Measurements from ENCODE around the gene MTG1.
"Not testable (repeated sequence)": the region's sequence is repeated elsewhere in the genome, so short reads cannot be mapped to it uniquely, and the experiment has no call there.

Gene MTG1

DNA sequence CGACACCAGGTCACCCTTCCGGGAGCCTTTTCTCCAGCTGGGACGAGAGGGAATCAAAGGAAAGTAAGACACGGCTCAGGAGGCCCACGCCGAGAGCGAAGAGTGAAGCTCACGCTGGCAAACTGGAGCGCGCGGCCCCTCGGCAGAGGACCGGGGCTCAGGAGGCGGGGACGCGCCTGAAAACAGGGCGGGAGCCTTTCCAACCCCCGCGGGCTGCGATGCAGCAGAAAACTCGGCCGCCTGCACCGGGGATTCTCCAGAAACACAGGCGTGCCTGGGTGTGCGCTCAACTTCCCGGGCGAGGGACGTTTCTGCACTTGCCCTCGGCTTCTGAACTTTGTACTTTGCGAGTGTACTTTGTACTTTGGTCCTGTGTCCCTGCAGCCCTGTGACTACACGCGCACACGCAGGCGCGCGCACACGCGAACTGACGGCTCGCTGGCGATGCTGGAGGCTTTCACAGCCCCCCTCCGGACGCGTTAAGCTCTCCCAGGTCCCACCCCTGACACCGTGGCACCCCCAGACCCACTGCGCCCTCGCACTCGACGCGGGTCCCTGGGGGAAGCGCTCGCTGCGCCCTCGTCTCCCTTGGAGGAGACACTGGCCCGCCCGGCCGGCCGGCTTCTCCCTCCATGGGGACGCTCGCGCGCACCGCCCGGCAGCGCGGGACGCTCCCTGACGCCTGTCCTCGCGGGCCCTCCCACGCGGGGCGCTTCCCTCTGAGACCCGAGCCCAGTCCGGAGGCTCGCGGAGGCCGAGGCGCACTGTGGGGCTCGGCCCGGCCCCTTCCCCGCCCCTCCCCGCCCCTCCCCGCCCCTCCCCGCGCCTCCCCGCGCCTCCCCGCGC lies 15.5 kb upstream of the MTG1 start:
- no peak for DNase-seq (ENCODE audit: low read depth, low spot score)

GRCh38 chr10:133379152-133379800 lies 14.7 kb upstream of the MTG1 start, which contains the start of gene PAOX:
TSS of gene PAOX (plus strand) at chr10:133379262. CDS start at chr10:133379317, 55 bp downstream.
- DNase-seq (ENCODE audit: low read depth, low spot score) = no peak

DNA sequence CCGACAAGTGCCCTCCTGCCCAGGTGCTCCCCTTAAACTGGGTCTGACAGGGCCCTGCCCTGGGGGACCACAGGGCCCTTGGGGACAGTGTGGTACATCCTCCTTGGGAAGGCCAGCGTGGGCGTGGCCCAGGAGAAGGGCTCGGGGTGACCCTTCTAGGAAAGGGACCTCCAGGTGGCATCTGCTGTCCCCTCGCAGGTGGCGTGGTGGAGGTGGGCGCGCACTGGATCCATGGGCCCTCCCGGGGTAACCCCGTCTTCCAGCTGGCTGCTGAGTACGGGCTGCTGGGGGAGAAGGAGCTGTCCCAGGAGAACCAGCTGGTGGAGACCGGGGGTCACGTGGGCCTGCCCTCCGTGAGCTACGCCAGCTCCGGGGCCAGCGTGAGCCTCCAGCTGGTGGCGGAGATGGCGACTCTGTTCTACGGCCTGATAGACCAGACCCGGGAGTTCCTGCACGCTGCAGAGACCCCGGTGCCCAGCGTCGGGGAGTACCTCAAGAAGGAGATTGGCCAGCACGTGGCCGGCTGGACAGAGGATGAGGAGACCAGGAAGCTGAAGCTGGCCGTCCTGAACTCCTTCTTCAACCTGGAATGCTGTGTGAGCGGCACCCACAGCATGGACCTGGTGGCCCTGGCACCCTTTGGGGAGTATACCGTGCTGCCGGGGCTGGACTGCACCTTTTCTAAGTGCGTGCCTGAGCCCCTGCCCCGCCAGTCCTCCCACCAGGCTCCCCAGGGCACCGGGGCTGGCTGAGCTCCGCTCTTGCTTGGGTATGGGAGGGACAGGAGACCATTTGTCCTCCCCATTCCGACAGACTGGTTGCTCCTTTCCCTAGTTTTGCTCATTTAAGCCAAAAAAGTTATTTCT lies 13.9 kb upstream of the MTG1 start:
- no peak for DNase-seq (ENCODE audit: low read depth, low spot score)

DNA sequence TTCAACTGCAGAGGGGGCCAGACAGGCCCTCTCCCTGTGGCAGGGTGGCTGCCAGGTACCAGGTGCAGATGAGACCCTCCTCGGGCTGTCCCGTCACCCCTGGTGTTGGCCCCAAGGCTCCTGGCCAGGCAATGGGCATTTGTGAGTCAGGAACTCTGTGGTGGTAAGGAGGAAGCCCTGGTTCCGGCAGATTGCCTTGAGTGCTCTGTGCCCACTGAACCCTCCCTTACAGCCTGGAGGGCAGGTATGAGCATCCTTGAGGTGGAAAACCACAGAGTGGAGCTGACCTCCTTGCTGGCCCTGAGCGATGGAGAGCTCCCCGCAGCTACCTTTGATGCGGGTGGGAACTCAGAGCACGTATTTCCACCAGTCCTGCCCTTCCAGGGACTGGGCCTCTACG lies 12.9 kb upstream of the MTG1 start:
- no peak for DNase-seq (ENCODE audit: low read depth, low spot score)

- DNase-seq (ENCODE audit: low read depth, low spot score) = no peak
These were observed 10.4 kb upstream of the MTG1 start for GRCh38 chr10:133383551-133383950.

- no peak for DNase-seq (ENCODE audit: low read depth, low spot score)
These were observed 9.9 kb upstream of the MTG1 start for GRCh38 chr10:133384071-133384470.

DNA sequence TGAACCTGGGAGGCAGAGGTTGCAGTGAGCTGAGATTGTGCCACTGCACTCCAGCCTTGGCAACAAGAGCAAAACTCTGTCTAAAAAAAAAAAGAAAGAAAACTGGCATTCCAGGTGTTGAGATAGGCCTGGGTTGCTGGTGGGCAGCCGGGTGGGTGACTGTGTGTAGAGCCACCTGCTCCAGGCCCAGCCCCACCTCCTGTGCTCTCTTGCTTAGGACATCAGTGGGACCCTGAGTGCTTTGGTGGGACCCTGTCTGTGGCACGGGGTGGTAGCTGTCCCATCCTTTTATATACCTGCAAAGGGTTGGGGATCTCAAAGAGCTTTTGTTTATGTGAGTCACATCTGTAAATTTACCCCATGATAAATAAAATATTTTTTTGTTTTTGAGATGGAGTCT lies 8.7 kb upstream of the MTG1 start:
- no peak for DNase-seq (ENCODE audit: low read depth, low spot score)

DNA sequence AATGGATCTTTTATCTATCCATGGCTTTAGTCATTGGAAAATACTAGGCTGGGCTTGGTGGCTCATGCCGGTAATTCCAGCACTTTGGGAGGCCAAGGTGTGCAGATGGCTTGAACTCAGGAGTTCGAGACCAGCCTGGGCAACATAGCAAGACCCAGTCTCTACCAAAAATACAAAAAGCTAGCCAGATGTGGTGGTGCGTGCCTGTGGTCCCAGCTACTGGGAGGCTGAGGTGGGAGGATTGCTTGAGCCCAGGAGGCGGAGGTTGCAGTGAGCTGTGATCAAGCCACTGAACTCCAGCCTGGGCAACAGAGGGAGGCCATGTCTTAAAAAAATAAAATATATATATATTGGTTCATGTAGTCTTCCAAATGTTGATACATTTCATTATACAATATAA lies 7.0 kb upstream of the MTG1 start:
- not testable (repeated sequence) for DNase-seq (ENCODE audit: low read depth, low spot score)

GRCh38 chr10:133388236-133388972 lies 5.6 kb upstream of the MTG1 start:
- no peak for DNase-seq (ENCODE audit: low read depth, low spot score)

- DNase-seq (ENCODE audit: low read depth, low spot score) = no peak
These were observed 4.8 kb upstream of the MTG1 start for GRCh38 chr10:133388973-133389818.

- DNase-seq (ENCODE audit: low read depth, low spot score) = no peak
These were observed 3.2 kb upstream of the MTG1 start for GRCh38 chr10:133390597-133391248.

- DNase-seq (ENCODE audit: low read depth, low spot score) = no peak
These were observed 2.7 kb upstream of the MTG1 start for GRCh38 chr10:133391249-133391635.

DNA sequence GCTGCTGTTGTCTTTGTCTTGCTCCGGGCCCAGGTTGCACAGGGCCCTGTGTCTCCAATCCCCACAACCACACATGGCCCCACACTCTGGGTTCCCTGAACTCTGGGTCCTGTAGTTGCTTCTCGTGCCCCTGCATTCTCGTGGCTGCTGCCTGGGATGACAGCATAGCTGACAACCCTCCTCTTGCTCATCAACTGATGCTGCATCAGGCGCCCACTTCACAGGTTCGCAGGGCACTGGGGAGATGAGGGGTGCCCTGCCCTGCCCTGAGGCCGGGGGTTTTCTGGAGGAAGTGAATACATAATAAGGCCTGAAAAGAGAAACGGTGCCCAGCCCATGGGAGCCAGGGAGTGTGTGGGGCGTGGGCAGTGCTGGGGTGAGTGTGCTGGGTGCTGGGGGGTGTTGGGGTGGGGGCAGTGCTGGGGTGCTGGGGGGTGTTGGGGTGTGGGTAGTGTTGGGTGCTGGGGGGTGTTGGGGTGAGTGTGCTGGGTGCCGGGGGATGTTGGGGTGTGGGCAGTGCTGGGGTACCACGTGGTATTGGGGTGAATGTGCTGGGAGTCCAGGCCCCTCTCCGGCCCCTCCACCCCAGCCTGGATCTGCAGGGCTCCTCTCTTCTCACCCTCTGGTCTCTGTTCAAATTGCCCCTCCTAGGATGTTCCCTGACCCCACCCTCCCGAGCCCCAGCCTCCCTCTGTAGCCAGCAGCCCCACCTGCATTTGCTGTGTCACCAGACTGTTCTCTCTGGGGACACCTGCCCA lies 2.0 kb upstream of the MTG1 start:
- DNase-seq (ENCODE audit: low read depth, low spot score) = no peak

DNA sequence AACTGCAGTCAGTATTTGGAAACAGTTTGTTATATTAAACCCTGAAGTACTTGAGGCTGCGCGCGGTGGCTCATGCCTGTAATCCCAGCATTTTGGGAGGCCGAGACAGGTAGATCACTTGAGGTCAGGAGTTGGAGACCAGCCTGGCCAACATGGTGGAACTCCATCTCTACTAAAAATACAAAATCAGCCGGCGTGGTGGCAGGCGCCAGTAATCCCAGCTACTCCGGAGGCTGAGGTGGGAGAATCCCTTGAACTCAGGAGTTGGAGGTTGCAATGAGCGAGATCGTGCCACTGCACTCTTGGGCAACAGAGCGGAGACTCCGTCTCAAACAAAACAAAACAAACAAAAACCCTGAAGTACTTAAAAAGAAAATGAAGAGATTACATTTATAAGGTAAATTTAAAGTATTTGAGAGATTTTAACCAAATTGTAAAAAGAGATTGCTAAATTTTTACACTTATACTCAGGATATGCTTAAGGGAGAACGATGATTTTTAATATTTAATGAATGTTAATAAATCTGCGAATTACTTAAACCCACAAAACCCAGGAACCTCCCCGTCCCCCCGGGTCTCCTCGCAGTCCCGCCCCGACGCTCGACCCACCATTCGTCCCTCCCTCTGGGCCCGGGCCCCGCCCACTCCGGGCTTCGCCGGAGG lies 425 bp upstream of the MTG1 start:
- DNase-seq (ENCODE audit: low read depth, low spot score) = no peak

- DNase-seq (ENCODE audit: low read depth, low spot score) = no peak
These were observed 854 bp downstream of the MTG1 start for GRCh38 chr10:133394801-133395221.

- no peak for DNase-seq (ENCODE audit: low read depth, low spot score)
These were observed 2.2 kb downstream of the MTG1 start for GRCh38 chr10:133396035-133396624.

DNA sequence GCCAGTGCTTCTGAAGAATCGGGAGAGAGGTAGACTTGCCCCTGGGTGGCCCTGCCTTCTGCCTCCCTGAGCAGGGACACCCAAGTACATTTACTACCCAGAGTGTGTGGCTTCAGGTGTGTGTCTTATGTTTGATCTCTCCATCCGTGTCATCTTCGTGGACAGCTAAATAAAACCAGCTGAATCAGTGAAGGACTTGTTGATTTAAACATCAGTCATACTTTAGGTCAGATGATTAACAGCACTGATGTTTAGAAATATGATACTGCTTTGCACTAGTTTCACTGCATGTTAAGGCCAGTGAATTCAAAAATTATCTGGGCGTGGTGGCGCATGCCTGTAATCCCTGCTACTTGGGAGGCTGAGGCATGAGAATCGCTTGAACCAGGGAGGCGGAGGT lies 4.0 kb downstream of the MTG1 start:
- no peak for DNase-seq (ENCODE audit: low read depth, low spot score)

DNA sequence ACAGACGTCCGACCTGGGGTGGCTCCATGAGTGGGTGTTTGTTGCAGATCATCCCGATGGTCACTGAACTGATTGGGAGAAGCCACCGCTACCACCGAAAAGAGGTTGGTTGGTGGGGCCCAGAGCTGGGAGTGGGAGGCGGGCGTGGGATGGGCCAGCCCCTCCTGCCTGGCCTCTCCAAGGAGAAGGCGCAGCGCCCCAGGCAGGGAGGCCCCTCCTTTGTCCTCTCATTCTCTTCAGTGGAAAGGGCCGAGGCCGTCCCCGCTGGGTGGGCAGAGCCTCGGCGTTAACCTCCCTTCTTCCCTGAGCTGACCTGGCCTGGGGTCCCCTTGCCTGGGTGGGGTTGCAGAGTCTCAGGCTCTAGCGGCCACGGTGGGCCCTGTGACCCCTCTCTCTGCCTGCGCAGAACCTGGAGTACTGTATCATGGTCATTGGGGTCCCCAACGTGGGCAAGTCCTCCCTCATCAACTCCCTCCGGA lies 5.2 kb downstream of the MTG1 start:
- DNase-seq (ENCODE audit: low read depth, low spot score) = no peak

Data from brain pericyte (primary cell).